K562 (cell line): ENCODE measurements around the gene NARF. TPM values are rescaled to one million over a fixed set of nuclear protein-coding genes. Genes with fewer than 3 reads are reported as not detected.

Experiments used
- ARID1B ChIP-seq: fragments of 450-650 bp; IDR thresholded peaks from 2 replicates; pipeline ENCODE4 v1.6.1; 2016; ENCODE audit warnings: antibody characterized with exemption, mild to moderate bottlenecking, inconsistent platforms
- CAMTA2 ChIP-seq: fragments of 250-450 bp; sonication (Bioruptor Pico); conservative IDR thresholded peaks from 2 replicates; pipeline ENCODE4 v1.5.1; 2022
- HDAC1 ChIP-seq, 2 experiments: fragments of 450-650 bp; IDR thresholded peaks; 2 replicates each; pipeline ENCODE4 v1.6.1; 2016 to 2017; ENCODE audit warnings: inconsistent platforms in 1 of 2, mild to moderate bottlenecking in 1 of 2, moderate library complexity in 1 of 2
- ID3 ChIP-seq, 2 experiments: fragments of 250-450 bp in 1 of 2; fragments of 450-650 bp in 1 of 2; sonication (Bioruptor Pico) in 1 of 2; IDR thresholded peaks; 2 replicates each; pipeline versions ENCODE4 v1.6.1 to v1.8.0; 2016 to 2021; ENCODE audit warnings: mild to moderate bottlenecking in 2 of 2, moderate library complexity in 2 of 2, missing compliant biosample characterization in 1 of 2, missing genetic modification characterization in 1 of 2
- KDM2B ChIP-seq: fragments of 250-450 bp; sonication (Bioruptor Pico); IDR thresholded peaks from 2 replicates; pipeline ENCODE4 v1.8.0; 2021; ENCODE audit warnings: mild to moderate bottlenecking, moderate library complexity
- KLF16 ChIP-seq: IDR thresholded peaks from 2 replicates; pipeline ENCODE4 v1.6.1; 2016; ENCODE audit warnings: antibody characterized with exemption
- MLX ChIP-seq, 2 experiments: fragments of 450-650 bp in 1 of 2; sonication (generic) in 1 of 2; formaldehyde crosslinking; conservative IDR thresholded peaks; 2 replicates each; pipeline versions ENCODE4 v1.4.0 to v1.8.1; 2020 to 2022; ENCODE audit warnings: mild to moderate bottlenecking in 1 of 2, missing genetic modification reagents in 1 of 2
- MTF1 ChIP-seq: fragments of 250-450 bp; sonication (Bioruptor Pico); IDR thresholded peaks from 2 replicates; pipeline ENCODE4 v1.9.0; 2021; ENCODE audit warnings: moderate library complexity, mild to moderate bottlenecking, inconsistent platforms, borderline replicate concordance
- MYNN ChIP-seq, 2 experiments: sonication (generic); formaldehyde crosslinking in 1 of 2; IDR thresholded peaks; 2 replicates each; pipeline versions ENCODE4 v1.5.0 to v1.6.1; 2016 to 2020; ENCODE audit warnings: antibody characterized with exemption in 1 of 2, missing genetic modification reagents in 1 of 2
- NBN ChIP-seq: fragments of 450-650 bp; IDR thresholded peaks from 2 replicates; pipeline ENCODE4 v1.6.1; 2016; ENCODE audit warnings: low read depth, mild to moderate bottlenecking
- NCOA4 ChIP-seq: fragments of 450-650 bp; IDR thresholded peaks from 2 replicates; pipeline ENCODE4 v1.6.1; 2018; ENCODE audit warnings: mild to moderate bottlenecking; ENCODE audit not compliant: partially characterized antibody
- OTX1 ChIP-seq: fragments of 450-650 bp; formaldehyde crosslinking; IDR thresholded peaks from 2 replicates; pipeline ENCODE4 v1.4.0; 2022; ENCODE audit warnings: mild to moderate bottlenecking
- POLR2AphosphoS2 ChIP-seq: IDR thresholded peaks from 2 replicates; pipeline ENCODE4 v1.6.1; 2012; ENCODE audit warnings: low read length, improper control_type of control experiment
- POLR3A ChIP-seq: IDR thresholded peaks from 2 replicates; pipeline ENCODE4 v1.6.1; 2011; ENCODE audit warnings: borderline replicate concordance, mild to moderate bottlenecking, moderate library complexity; ENCODE audit not compliant: insufficient read length, insufficient read depth; ENCODE audit errors: extremely low read depth
- PRPF4 ChIP-seq: fragments of 200-400 bp; formaldehyde crosslinking; IDR thresholded peaks from one replicate; pipeline ENCODE4 v1.6.1; 2017; ENCODE audit warnings: low read length, low read depth, mild to moderate bottlenecking; ENCODE audit not compliant: insufficient read depth, poor library complexity, severe bottlenecking
- SMARCC2 ChIP-seq: fragments of 450-650 bp; IDR thresholded peaks from 2 replicates; pipeline ENCODE4 v1.6.1; 2017; ENCODE audit warnings: antibody characterized with exemption, moderate library complexity, mild to moderate bottlenecking, low read depth
- STAT5B ChIP-seq: fragments of 250-450 bp; sonication (Bioruptor Pico); IDR thresholded peaks from 2 replicates; pipeline ENCODE4 v1.8.0; 2021; ENCODE audit warnings: mild to moderate bottlenecking, inconsistent platforms
- THRAP3 ChIP-seq: fragments of 450-650 bp; IDR thresholded peaks from 2 replicates; pipeline ENCODE4 v1.6.1; 2016; ENCODE audit warnings: mild to moderate bottlenecking, inconsistent platforms, borderline replicate concordance
- ZBTB17 ChIP-seq: fragments of 450-650 bp; formaldehyde crosslinking; IDR thresholded peaks from 2 replicates; pipeline ENCODE4 v1.4.0; 2020; ENCODE audit warnings: mild to moderate bottlenecking
- ZBTB43 ChIP-seq: sonication (generic); formaldehyde crosslinking; IDR thresholded peaks from 2 replicates; pipeline ENCODE4 v1.8.0; 2023; ENCODE audit warnings: mild to moderate bottlenecking, missing genetic modification reagents
- ZBTB9 ChIP-seq: fragments of 450-650 bp; formaldehyde crosslinking; IDR thresholded peaks from 2 replicates; pipeline ENCODE4 v1.4.0; 2020; ENCODE audit warnings: mild to moderate bottlenecking, moderate library complexity
- ZFX ChIP-seq: sonication (generic); formaldehyde crosslinking; IDR thresholded peaks from 2 replicates; pipeline ENCODE4 v1.8.0; 2022; ENCODE audit warnings: mild to moderate bottlenecking, missing genetic modification reagents, moderate library complexity
- ZNF232 ChIP-seq: sonication (generic); formaldehyde crosslinking; IDR thresholded peaks from 2 replicates; pipeline ENCODE4 v1.8.0; 2022; ENCODE audit warnings: mild to moderate bottlenecking, missing genetic modification reagents
- ZNF316 ChIP-seq: fragments of 450-650 bp; IDR thresholded peaks from 2 replicates; pipeline ENCODE4 v1.6.1; 2016
- ZNF561 ChIP-seq: fragments of 450-650 bp; formaldehyde crosslinking; conservative IDR thresholded peaks from 2 replicates; pipeline ENCODE4 v1.4.0; 2020; ENCODE audit warnings: mild to moderate bottlenecking, moderate library complexity
- ZNF785 ChIP-seq: fragments of 250-450 bp; sonication (Bioruptor Pico); IDR thresholded peaks from 2 replicates; pipeline ENCODE4 v1.4.0; 2020; ENCODE audit warnings: mild to moderate bottlenecking
- polyA plus RNA-seq, 8 experiments: library from polyadenylated mRNA; depleted of rRNA in 4 of 8; stranded (reverse) in 5 of 8; unstranded in 3 of 8; fragments of >200 nt; fragmentation: Nextera tagmentation in 2 of 8; fragmentation: Illumina TruSeq in 1 of 8; extraction: Ambion mirVana in 2 of 8; extraction: Trizol in 1 of 8; gene quantifications; 2 replicates each; pipeline versions ENCODE4 v1.2.1 to v1.2.3, GENCODE V29; 2011 to 2014; ENCODE audit warnings: inconsistent platforms in 1 of 8, missing spikeins in 1 of 8
- total RNA-seq, 7 experiments: library from RNA; depleted of rRNA in 6 of 7; stranded (reverse); fragments of >200 nt in 6 of 7; fragmentation: Illumina TruSeq in 2 of 7; extraction: Trizol in 2 of 7; gene quantifications; 2 replicates each; pipeline versions ENCODE4 v1.2.1 to v1.2.3, GENCODE V29; 2011 to 2021; ENCODE audit warnings: low replicate concordance in 1 of 7

Gene NARF
- total and polyA plus RNA-seq, 9 of the 15 experiments (the other 6 are each of a cell fraction or from before 2014, with no cell fraction given) = 60.4 to 423 (median 132) TPM

DNA sequence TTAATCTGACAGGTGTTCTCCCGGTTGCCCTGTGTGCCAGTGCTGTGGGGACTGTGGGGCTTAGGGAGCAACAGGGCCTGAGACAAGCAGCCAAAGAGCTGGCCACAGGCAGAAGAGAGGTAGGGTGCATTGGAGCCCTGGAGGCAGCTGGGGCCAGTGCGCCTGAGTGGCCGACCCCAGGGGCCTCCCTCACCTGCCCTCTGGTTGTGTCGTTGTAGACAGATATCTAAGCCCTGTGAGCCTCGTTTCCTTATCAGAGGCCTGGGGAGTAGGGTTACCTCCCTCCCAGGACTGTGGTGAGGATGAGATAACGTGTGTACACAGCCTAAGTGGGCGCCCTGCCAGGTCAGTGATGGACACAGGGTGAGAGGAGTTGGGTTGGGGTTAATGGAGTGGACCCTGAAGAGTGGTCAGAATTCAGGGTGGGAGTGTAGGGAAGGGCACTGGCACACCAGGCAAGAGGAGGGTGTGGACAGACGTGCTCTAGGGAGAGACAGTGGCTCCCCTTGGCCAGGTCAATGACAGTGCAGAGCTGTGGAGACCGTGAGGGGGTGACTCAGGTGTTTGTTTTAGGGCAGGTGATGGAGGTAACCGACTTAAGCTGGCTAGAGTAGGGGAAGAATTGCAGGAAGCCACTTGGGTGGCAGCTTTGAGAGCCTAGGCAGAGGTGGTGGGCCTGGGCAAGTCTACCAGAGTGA lies 3.4 kb downstream of the NARF start (continued):
- peak; percentile 43 for TF ChIP-seq ZFX (CRISPR knock-in tag)
- TF ChIP-seq NCOA4 = peak; percentile 26
- TF ChIP-seq ZNF316 = peak; percentile 75
- TF ChIP-seq POLR3A = no peak
- no peak for TF ChIP-seq STAT5B
- TF ChIP-seq ZBTB17 (CRISPR knock-in tag) = peak; percentile 84
- peak; percentile 91 for TF ChIP-seq ZBTB9 (CRISPR knock-in tag)
- peak; percentile 92 for TF ChIP-seq MYNN (IDR thresholded peaks at IDR 0.05)
- no peak for TF ChIP-seq MYNN (CRISPR knock-in tag; IDR thresholded peaks at IDR 0.05)
- TF ChIP-seq KDM2B (CRISPR knock-in tag) = no peak
- TF ChIP-seq OTX1 (CRISPR knock-in tag) = peak; percentile 87
- peak; percentile 47; the same call in 1 of the 2 replicates for TF ChIP-seq THRAP3
- no peak for TF ChIP-seq PRPF4
- TF ChIP-seq CAMTA2 (CRISPR knock-in tag) = no peak
- peak in 1 of 2 experiments; percentile 94; a peak in 2 of 4 replicates for TF ChIP-seq HDAC1 (IDR thresholded peaks at IDR 0.05)
- no peak for TF ChIP-seq MTF1 (CRISPR knock-in tag)
- TF ChIP-seq ZNF785 (CRISPR knock-in tag) = no peak
- peak; percentile 100 for TF ChIP-seq ARID1B
- peak; percentile 98 for TF ChIP-seq SMARCC2
- peak; percentile 98 for TF ChIP-seq KLF16
- TF ChIP-seq MLX (CRISPR knock-in tag; conservative IDR thresholded peaks at IDR 0.05) = no peak
- TF ChIP-seq ZBTB43 (CRISPR knock-in tag) = no peak
- no peak for TF ChIP-seq ZNF561 (CRISPR knock-in tag)
- peak; percentile 96 for TF ChIP-seq NBN
- TF ChIP-seq ZNF232 = no peak
- TF ChIP-seq ID3 (CRISPR knock-in tag; IDR thresholded peaks at IDR 0.05) = no peak
- peak; percentile 74; the same call in 1 of the 2 replicates for TF ChIP-seq ID3 (tag; IDR thresholded peaks at IDR 0.05)
- TF ChIP-seq POLR2AphosphoS2 = no peak
